NT2/D1 (cell line): ENCODE results near the gene GGA1.
"Not testable (repeated sequence)": the region's sequence is repeated elsewhere in the genome, so short reads cannot be mapped to it uniquely, and the experiment has no call there.

ENCODE experiments used
- DNase-seq: peaks from one replicate; pipeline ENCODE4 v3.0.0-alpha.2; 2011; ENCODE audit warnings: low read depth, low spot score
- H3K27me3 ChIP-seq: 2 replicates; pipeline ENCODE4 v1.6.0; 2011; ENCODE audit warnings: mild to moderate bottlenecking; ENCODE audit not compliant: insufficient read length, insufficient read depth
- H3K36me3 ChIP-seq: 2 replicates; pipeline ENCODE4 v1.6.1; 2011; ENCODE audit warnings: mild to moderate bottlenecking, low read length, mixed read lengths; ENCODE audit not compliant: insufficient read depth, insufficient read length
- H3K4me1 ChIP-seq: 2 replicates; pipeline ENCODE4 v1.5.1; 2011; ENCODE audit not compliant: insufficient read depth, insufficient read length
- H3K4me3 ChIP-seq: 2 replicates; pipeline ENCODE4 v1.5.1; 2011; ENCODE audit warnings: low read depth; ENCODE audit not compliant: insufficient read length
- H3K9ac ChIP-seq: 2 replicates; pipeline ENCODE4 v1.6.0; 2011; ENCODE audit warnings: low read depth; ENCODE audit not compliant: insufficient read length
- H3K9me3 ChIP-seq: 2 replicates; pipeline ENCODE4 v1.5.1; 2011; ENCODE audit warnings: mild to moderate bottlenecking, low read length; ENCODE audit not compliant: insufficient read depth
- SUZ12 ChIP-seq: IDR thresholded peaks from 2 replicates; pipeline ENCODE4 v1.6.1; 2011; ENCODE audit not compliant: insufficient read length, insufficient read depth; ENCODE audit errors: extremely low read depth
- YY1 ChIP-seq: IDR thresholded peaks from 2 replicates; pipeline ENCODE4 v1.6.1; 2011; ENCODE audit not compliant: insufficient read length, insufficient read depth
- ZNF274 ChIP-seq: IDR thresholded peaks from 2 replicates; pipeline ENCODE4 v1.6.1; 2011; ENCODE audit warnings: mild to moderate bottlenecking, low read depth, low read length

The GGA1 gene

DNA sequence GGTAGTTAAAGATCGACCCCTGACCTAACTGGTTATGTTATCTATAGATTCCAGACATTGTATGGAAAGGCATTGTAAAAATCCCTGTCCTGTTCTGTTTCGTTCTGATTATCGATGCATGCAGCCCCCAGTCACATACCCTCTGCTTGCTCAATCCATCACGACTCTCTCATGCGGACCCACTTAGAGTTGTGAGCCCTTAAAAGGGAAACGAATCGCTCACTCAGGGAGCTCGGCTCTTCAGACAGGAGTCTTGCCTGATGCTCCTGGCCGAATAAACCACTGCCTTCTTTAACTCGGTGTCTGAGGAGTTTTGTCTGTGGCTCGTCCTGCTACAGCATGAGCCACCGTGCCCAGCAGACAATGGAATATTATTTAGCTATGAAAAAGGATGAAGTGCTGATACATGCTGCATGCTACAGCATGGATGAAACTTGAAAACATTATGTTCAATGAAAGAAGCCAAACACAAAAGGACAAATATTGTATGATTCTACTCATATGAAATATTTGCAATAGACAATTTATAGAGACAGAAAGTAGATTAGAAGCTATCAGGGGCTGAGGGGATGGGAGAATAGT lies 16.7 kb upstream of the GGA1 start:
- DNase-seq = no peak
- H3K27me3 ChIP-seq = no peaks in the 10 kb centered on the region
- H3K9me3 ChIP-seq = no peaks in the 10 kb centered on the region
- H3K9ac ChIP-seq = no peak overlapping the region
- no peak for TF ChIP-seq ZNF274
- TF ChIP-seq SUZ12 = no peak
- no peak for TF ChIP-seq YY1
- H3K4me1 ChIP-seq = no peaks in the 10 kb centered on the region
- H3K36me3 ChIP-seq = no peaks in the 10 kb centered on the region
- peak overlapping the region; percentile 12 for H3K4me3 ChIP-seq

- H3K9ac ChIP-seq = no peak overlapping the region
- no peaks in the 10 kb centered on the region for H3K36me3 ChIP-seq
- DNase-seq = no peak
- no peaks in the 10 kb centered on the region for H3K4me1 ChIP-seq
- H3K27me3 ChIP-seq = no peaks in the 10 kb centered on the region
- no peaks in the 10 kb centered on the region for H3K9me3 ChIP-seq
- TF ChIP-seq SUZ12 = no peak
- no peak for TF ChIP-seq YY1
- TF ChIP-seq ZNF274 = no peak
- no peak overlapping the region for H3K4me3 ChIP-seq
Observed at GRCh38 chr22:37594237-37594636, 14.4 kb upstream of the GGA1 start.

- no peaks in the 10 kb centered on the region for H3K27me3 ChIP-seq
- H3K4me1 ChIP-seq = peaks cover 2% of the 10 kb centered on the region
- H3K36me3 ChIP-seq = no peaks in the 10 kb centered on the region
- H3K9me3 ChIP-seq = no peaks in the 10 kb centered on the region
- TF ChIP-seq YY1 (no peak), SUZ12 (no peak), ZNF274 (no peak)
- no peak overlapping the region for H3K4me3 ChIP-seq
- DNase-seq = no peak
- H3K9ac ChIP-seq = no peak overlapping the region
Observed at GRCh38 chr22:37599153-37599552, 9.5 kb upstream of the GGA1 start.

DNA sequence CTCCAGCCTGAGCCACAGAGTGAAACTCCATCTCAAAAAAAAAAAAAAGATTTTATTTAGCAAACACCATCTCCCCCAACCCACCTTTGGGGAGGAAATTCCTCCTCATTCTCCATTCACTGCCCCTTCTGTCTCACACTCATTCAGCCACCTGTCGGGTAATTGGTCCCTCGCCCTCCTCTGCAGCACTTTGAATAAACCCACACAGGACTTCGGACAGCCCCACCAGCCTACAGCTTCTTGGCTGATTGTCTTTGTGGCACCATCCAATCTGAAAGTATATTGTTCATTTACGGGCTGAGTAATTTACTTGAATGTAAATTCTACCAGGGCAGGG lies 7.5 kb upstream of the GGA1 start:
- Histone ChIP-seq H3K4me1 (peaks cover 6% of the 10 kb centered on the region), H3K4me3 (no peak overlapping the region), H3K9me3 (no peaks in the 10 kb centered on the region), H3K9ac (no peak overlapping the region), H3K27me3 (no peaks in the 10 kb centered on the region), H3K36me3 (no peaks in the 10 kb centered on the region)
- TF ChIP-seq ZNF274 = no peak
- no peak for TF ChIP-seq SUZ12
- no peak for TF ChIP-seq YY1
- DNase-seq = no peak

DNA sequence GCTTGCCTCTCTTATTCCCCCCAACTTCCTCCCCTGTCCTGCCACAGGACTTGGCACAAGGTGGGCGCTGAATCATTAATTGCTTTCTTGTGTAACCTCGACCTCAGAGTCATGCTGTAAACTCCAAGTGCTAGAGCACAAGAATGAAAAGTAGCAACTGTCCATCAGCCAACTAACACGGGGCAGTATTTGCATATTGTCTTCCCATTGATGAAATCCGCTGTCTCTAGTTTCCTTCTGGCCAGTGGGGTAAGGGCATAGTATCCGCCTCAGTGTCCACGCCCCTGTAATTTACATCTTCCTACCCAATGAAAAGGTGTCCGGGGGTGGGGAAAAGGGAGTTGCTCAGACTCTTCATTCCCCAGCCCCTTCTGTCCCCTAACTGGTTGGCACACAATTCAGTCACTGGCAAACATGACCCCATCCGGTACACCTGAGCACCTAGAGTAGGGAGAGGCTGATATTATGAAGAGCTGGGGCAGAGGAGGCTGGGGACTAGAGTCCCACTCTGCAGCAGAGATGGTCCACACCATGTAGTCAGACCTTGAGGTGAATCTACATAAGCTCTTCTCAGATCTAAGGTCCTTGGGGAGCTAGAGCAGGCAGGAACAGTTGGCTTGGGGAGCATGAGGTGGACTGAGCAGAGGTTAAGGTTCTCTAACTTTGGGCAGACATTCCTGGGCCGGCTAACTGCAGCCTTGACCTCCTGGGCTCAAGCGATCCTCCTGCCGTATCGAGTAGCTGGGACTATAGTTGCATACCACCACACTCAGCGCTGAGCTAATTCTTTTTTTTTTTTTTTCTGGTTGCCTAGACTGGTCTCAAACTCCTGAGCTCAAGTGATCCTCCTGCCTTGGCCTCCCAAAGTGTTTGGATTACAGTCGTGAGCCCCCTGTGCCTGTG lies 6.8 kb upstream of the GGA1 start:
- Histone ChIP-seq H3K27me3 (no peaks in the 10 kb centered on the region), H3K4me1 (peaks cover 6% of the 10 kb centered on the region), H3K4me3 (no peak overlapping the region), H3K36me3 (no peaks in the 10 kb centered on the region), H3K9me3 (no peaks in the 10 kb centered on the region), H3K9ac (peak overlapping the region; percentile 11)
- DNase-seq = peak; percentile 44
- TF ChIP-seq ZNF274 = no peak
- TF ChIP-seq YY1 = no peak
- no peak for TF ChIP-seq SUZ12

GRCh38 chr22:37602546-37603277 lies 5.9 kb upstream of the GGA1 start:
- not testable (repeated sequence) for H3K4me3 ChIP-seq, H3K4me1 ChIP-seq, H3K36me3 ChIP-seq, H3K9ac ChIP-seq, H3K9me3 ChIP-seq, H3K27me3 ChIP-seq, DNase-seq

DNA sequence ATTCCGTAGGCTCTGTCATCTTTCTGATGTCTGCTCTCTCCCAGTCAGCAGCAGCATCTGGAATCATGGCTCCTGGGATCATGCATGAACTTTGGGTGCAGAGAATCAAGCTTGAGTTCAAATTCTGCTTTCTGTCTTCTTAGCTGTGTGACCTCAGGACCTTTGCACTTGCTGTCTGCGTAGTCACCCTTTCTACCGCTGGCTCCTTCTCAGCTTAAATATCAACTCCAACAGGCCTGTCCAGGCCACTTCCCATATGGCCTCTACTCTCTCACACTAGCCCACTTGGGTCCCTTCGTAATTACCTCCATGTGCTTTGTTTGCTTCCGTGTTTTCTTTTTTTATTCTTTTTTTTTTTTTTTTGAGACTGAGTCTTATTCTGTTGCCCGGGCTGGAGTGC lies 4.6 kb upstream of the GGA1 start:
- H3K4me3 ChIP-seq = no peak overlapping the region
- H3K4me1 ChIP-seq = peaks cover 6% of the 10 kb centered on the region
- H3K9ac ChIP-seq = no peak overlapping the region
- H3K36me3 ChIP-seq = no peaks in the 10 kb centered on the region
- no peaks in the 10 kb centered on the region for H3K27me3 ChIP-seq
- no peaks in the 10 kb centered on the region for H3K9me3 ChIP-seq
- DNase-seq = no peak
- TF ChIP-seq SUZ12 (no peak), ZNF274 (no peak), YY1 (no peak)
